Astrocyte (in vitro differentiated cells and primary cell): ENCODE data around the gene HTRA1. TPM values are rescaled to one million over a fixed set of nuclear protein-coding genes. Genes with fewer than 3 reads are reported as not detected.

Experiments used
- DNase-seq: peaks from one replicate; pipeline ENCODE4 v3.0.0-alpha.2; 2010; ENCODE audit warnings: low read depth
- FAIRE-seq: peaks from 2 replicates; lab custom pipeline; 2011; peaks lifted over from hg19 to GRCh38; lab: Jason Lieb, UNC
- H2AFZ ChIP-seq: 2 replicates; pipeline ENCODE4 v1.6.0; 2012; ENCODE audit warnings: low read depth, low read length, inconsistent platforms
- H3K27ac ChIP-seq: 2 replicates; pipeline ENCODE4 v1.5.1; 2011; ENCODE audit warnings: low read depth, low read length, inconsistent platforms
- H3K27me3 ChIP-seq: 2 replicates; pipeline ENCODE4 v1.6.0; 2011; ENCODE audit warnings: low read length, inconsistent platforms; ENCODE audit not compliant: insufficient read depth
- H3K36me3 ChIP-seq: 2 replicates; pipeline ENCODE4 v1.5.1; 2011; ENCODE audit warnings: low read length, inconsistent platforms; ENCODE audit not compliant: insufficient read depth
- H3K4me1 ChIP-seq: 2 replicates; pipeline ENCODE4 v1.5.1; 2011; ENCODE audit warnings: low read length, inconsistent platforms; ENCODE audit not compliant: insufficient read depth
- H3K4me2 ChIP-seq: 2 replicates; pipeline ENCODE4 v1.6.0; 2012; ENCODE audit warnings: low read length, inconsistent platforms
- H3K4me3 ChIP-seq: 2 replicates; pipeline ENCODE4 v1.5.1; 2011; ENCODE audit warnings: low read depth, mild to moderate bottlenecking, low read length, inconsistent platforms; ENCODE audit not compliant: insufficient read depth
- H3K79me2 ChIP-seq: 2 replicates; pipeline ENCODE4 v1.6.0; 2012; ENCODE audit warnings: mild to moderate bottlenecking, low read length, inconsistent platforms; ENCODE audit not compliant: insufficient read depth
- H3K9ac ChIP-seq: 2 replicates; pipeline ENCODE4 v1.6.0; 2012; ENCODE audit warnings: mild to moderate bottlenecking, low read length, inconsistent platforms
- H3K9me3 ChIP-seq: 2 replicates; pipeline ENCODE4 v1.5.1; 2012; ENCODE audit warnings: low read depth, mild to moderate bottlenecking, low read length, inconsistent platforms; ENCODE audit not compliant: insufficient read depth
- H4K20me1 ChIP-seq: 2 replicates; pipeline ENCODE4 v1.6.0; 2012; ENCODE audit warnings: low read length, inconsistent platforms; ENCODE audit not compliant: insufficient read depth
- H3K27ac Mint-ChIP-seq: one replicate; pipeline ENCODE4 v1.8.0; 2021; ENCODE audit warnings: mild to moderate bottlenecking, mixed read lengths; ENCODE audit not compliant: unreplicated experiment
- H3K27me3 Mint-ChIP-seq: one replicate; pipeline ENCODE4 v1.8.0; 2021; ENCODE audit warnings: low read depth, mixed read lengths; ENCODE audit not compliant: unreplicated experiment
- H3K36me3 Mint-ChIP-seq: one replicate; pipeline ENCODE4 v1.8.0; 2021; ENCODE audit warnings: low read depth, mixed read lengths; ENCODE audit not compliant: unreplicated experiment
- H3K4me1 Mint-ChIP-seq: one replicate; pipeline ENCODE4 v1.8.0; 2021; ENCODE audit warnings: low read depth, mixed read lengths; ENCODE audit not compliant: unreplicated experiment
- H3K4me3 Mint-ChIP-seq: one replicate; pipeline ENCODE4 v1.8.0; 2021; ENCODE audit warnings: mild to moderate bottlenecking, moderate library complexity, mixed read lengths; ENCODE audit not compliant: unreplicated experiment
- H3K9me3 Mint-ChIP-seq: one replicate; pipeline ENCODE4 v1.8.0; 2021; ENCODE audit warnings: mild to moderate bottlenecking, mixed read lengths; ENCODE audit not compliant: unreplicated experiment
- CTCF ChIP-seq: IDR thresholded peaks from 2 replicates; pipeline ENCODE4 v1.5.1; 2011; ENCODE audit warnings: low read depth, mild to moderate bottlenecking, inconsistent platforms, low read length, moderate library complexity; ENCODE audit not compliant: insufficient read depth
- EZH2 ChIP-seq: IDR thresholded peaks from 2 replicates; pipeline ENCODE4 v1.6.1; 2012; ENCODE audit warnings: mild to moderate bottlenecking, low read length, inconsistent platforms; ENCODE audit not compliant: insufficient read depth
- total RNA-seq: library from RNA; stranded (reverse); gene quantifications from 2 replicates; pipeline ENCODE4 v1.2.1, GENCODE V29; 2021

HTRA1 gene
- total RNA-seq, 1 donor from 2014 or later: 34.9 TPM

- TF ChIP-seq EZH2 (no peak), CTCF (no peak)
- H3K27ac Mint-ChIP-seq: no peak overlapping the region
- H3K36me3 Mint-ChIP-seq: no peaks in the 10 kb centered on the region
- Histone ChIP-seq H3K9me3 (no peaks in the 10 kb centered on the region), H3K4me2 (no peak overlapping the region), H3K4me3 (no peak overlapping the region), H4K20me1 (no peaks in the 10 kb centered on the region), H3K36me3 (no peaks in the 10 kb centered on the region), H3K9ac (no peak overlapping the region), H3K27me3 (peaks cover 10% of the 10 kb centered on the region), H3K27ac (no peak overlapping the region), H3K4me1 (peaks cover 6% of the 10 kb centered on the region), H2AFZ (no peak overlapping the region), H3K79me2 (no peaks in the 10 kb centered on the region)
- H3K27me3 Mint-ChIP-seq: peaks cover 35% of the 10 kb centered on the region
- peaks cover 4% of the 10 kb centered on the region for H3K4me1 Mint-ChIP-seq
- peaks cover 3% of the 10 kb centered on the region for H3K9me3 Mint-ChIP-seq
- H3K4me3 Mint-ChIP-seq: no peak overlapping the region
- DNase-seq (no peak), FAIRE-seq (no peak)
These were observed 64.4 kb downstream of the HTRA1 start for GRCh38 chr10:122525788-122526187.

- no peak overlapping the region for H2AFZ ChIP-seq
- FAIRE-seq: no peak
- Mint-ChIP-seq H3K36me3 (no peaks in the 10 kb centered on the region), H3K27me3 (peaks cover 43% of the 10 kb centered on the region), H3K4me1 (peaks cover 2% of the 10 kb centered on the region), H3K27ac (no peak overlapping the region), H3K9me3 (peaks cover 6% of the 10 kb centered on the region), H3K4me3 (no peak overlapping the region)
- no peak overlapping the region for H3K9ac ChIP-seq
- H3K9me3 ChIP-seq: no peaks in the 10 kb centered on the region
- H3K27ac ChIP-seq: no peak overlapping the region
- no peaks in the 10 kb centered on the region for H3K79me2 ChIP-seq
- H3K36me3 ChIP-seq: no peaks in the 10 kb centered on the region
- TF ChIP-seq CTCF (no peak), EZH2 (no peak)
- H3K4me2 ChIP-seq: no peak overlapping the region
- H4K20me1 ChIP-seq: no peaks in the 10 kb centered on the region
- no peak for DNase-seq
- no peaks in the 10 kb centered on the region for H3K4me1 ChIP-seq
- no peak overlapping the region for H3K4me3 ChIP-seq
- peaks cover 16% of the 10 kb centered on the region for H3K27me3 ChIP-seq
These were observed 65.5 kb downstream of the HTRA1 start for GRCh38 chr10:122526892-122527291.

GRCh38 chr10:122530177-122530576, 68.8 kb downstream of the HTRA1 start:
- no peak for DNase-seq
- Mint-ChIP-seq H3K36me3 (no peaks in the 10 kb centered on the region), H3K4me1 (peaks cover 2% of the 10 kb centered on the region), H3K27ac (no peak overlapping the region), H3K27me3 (peaks cover 41% of the 10 kb centered on the region), H3K9me3 (peaks cover 6% of the 10 kb centered on the region), H3K4me3 (no peak overlapping the region)
- H4K20me1 ChIP-seq: no peaks in the 10 kb centered on the region
- no peaks in the 10 kb centered on the region for H3K9me3 ChIP-seq
- no peak overlapping the region for H3K9ac ChIP-seq
- no peak overlapping the region for H3K27ac ChIP-seq
- FAIRE-seq: no peak
- H2AFZ ChIP-seq: no peak overlapping the region
- H3K4me1 ChIP-seq: no peaks in the 10 kb centered on the region
- no peak overlapping the region for H3K4me2 ChIP-seq
- TF ChIP-seq CTCF (no peak), EZH2 (no peak)
- peaks cover 16% of the 10 kb centered on the region for H3K27me3 ChIP-seq
- no peak overlapping the region for H3K4me3 ChIP-seq
- H3K79me2 ChIP-seq: no peaks in the 10 kb centered on the region
- H3K36me3 ChIP-seq: no peaks in the 10 kb centered on the region
